Muscle layer of colon (tissue), 2 donors: ENCODE data around the gene AIMP1.

Experiments used
- H3K27ac ChIP-seq: one replicate; pipeline ENCODE4 v1.7.0; 2013; ENCODE audit warnings: low read depth, mild to moderate bottlenecking, low read length, moderate library complexity
- H3K27me3 ChIP-seq, 2 donors: one replicate each; pipeline ENCODE4 v1.7.0; 2013; ENCODE audit warnings: low read length in 2 of 2, mild to moderate bottlenecking in 2 of 2; ENCODE audit not compliant: insufficient read depth in 2 of 2, control insufficient read depth in 1 of 2
- H3K36me3 ChIP-seq: one replicate; pipeline ENCODE4 v1.7.0; 2013; ENCODE audit warnings: mild to moderate bottlenecking, low read length; ENCODE audit not compliant: insufficient read depth
- H3K4me1 ChIP-seq: one replicate; pipeline ENCODE4 v1.7.0; 2013; ENCODE audit warnings: mild to moderate bottlenecking, low read length; ENCODE audit not compliant: insufficient read depth
- H3K4me3 ChIP-seq, 2 donors: one replicate each; pipeline ENCODE4 v1.7.0; 2013; ENCODE audit warnings: low read length in 2 of 2, low read depth in 1 of 2, mild to moderate bottlenecking in 1 of 2, moderate library complexity in 1 of 2
- H3K9ac ChIP-seq: one replicate; pipeline ENCODE4 v1.7.0; 2013; ENCODE audit warnings: low read length
- H3K9me3 ChIP-seq: one replicate; pipeline ENCODE4 v1.7.0; 2013; ENCODE audit warnings: mild to moderate bottlenecking, low read length
- donor health status: abdominal sarcoma.
- donor health status: Adenocarcinoma of cecum.

Gene AIMP1

DNA sequence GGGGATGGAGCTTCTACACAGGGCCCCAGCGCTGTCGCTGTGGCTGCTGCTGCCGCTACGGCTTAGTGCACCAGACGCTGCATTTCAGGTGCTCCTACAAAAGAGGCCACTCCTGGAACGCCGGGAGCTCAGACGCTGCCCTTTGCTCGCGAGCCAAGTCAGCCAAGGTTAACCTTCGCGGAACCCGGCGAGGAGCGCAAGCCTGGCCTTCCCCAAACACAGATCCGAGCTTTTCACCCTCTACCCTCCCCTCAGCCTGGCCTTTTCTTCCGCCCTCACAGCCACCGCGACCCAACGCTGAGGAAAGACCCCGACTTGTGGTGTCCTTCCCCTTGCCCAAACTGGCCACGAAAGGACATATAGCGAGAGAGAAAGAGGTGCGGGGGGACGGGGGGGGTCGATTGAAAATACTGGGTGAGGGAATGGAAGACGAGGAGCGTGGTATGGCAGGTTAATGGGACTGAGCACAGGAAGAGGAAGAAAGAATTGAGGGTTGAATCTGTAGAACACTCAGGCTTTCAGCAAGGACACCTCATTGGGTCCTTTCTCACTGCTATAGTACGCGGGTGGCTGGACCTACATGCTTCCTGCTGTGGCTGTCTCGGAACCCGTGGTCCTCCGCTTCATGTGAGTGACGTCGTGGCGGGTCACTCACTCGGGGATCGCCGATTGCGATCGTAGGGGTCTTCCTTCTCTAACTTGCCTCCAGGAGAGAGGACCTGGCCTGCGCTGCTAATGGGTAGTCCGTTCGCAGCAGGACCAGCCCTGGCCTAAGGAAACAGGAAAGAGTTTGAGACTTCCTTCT lies at the start of gene AIMP1, which contains the start of gene TBCK:
AIMP1 (plus strand) TSS at position 583 of the 805 bp plus-strand sequence. CDS start 8,460 bp downstream, outside the sequence.
TBCK (minus strand) TSS at position 242 of the 805 bp plus-strand sequence. CDS start 7,249 bp downstream, outside the sequence.
- Histone ChIP-seq H3K9ac (peak within 1 kb of the TSS; percentile 97), H3K4me3 (peak within 1 kb of the TSS; percentile 61 to 94), H3K9me3 (no peaks in the 10 kb centered on the region), H3K36me3 (no peaks in the 10 kb centered on the region), H3K27ac (peak within 1 kb of the TSS; percentile 85), H3K4me1 (peaks cover 27% of the 10 kb centered on the region), H3K27me3 (no peaks in the 10 kb centered on the region)

DNA sequence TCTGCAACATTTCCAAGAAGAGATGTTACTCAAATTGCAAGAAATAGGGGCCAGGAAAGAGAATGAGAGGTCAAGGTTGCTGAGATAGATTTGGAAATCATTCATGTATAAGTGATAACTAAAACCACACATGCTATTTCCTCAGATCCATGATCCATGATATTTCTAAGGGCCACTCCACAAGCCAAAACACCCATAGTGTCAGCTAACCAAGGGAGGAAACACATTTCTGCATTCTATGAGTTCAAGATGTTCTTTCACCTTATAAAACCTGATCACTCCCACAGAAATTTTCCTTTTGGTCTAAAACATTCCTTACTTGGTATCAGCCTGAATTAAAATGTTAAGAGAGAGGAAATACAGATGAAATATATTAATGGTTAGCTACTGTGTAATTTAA lies 47.6 kb upstream of the AIMP1 start:
- no peak overlapping the region for H3K27ac ChIP-seq
- no peak overlapping the region for H3K9ac ChIP-seq
- no peak overlapping the region for H3K4me3 ChIP-seq
- H3K9me3 ChIP-seq, result no peaks in the 10 kb centered on the region
- H3K36me3 ChIP-seq, result no peaks in the 10 kb centered on the region
- H3K4me1 ChIP-seq, result peaks cover 4% of the 10 kb centered on the region
- H3K27me3 ChIP-seq, result no peaks in the 10 kb centered on the region

DNA sequence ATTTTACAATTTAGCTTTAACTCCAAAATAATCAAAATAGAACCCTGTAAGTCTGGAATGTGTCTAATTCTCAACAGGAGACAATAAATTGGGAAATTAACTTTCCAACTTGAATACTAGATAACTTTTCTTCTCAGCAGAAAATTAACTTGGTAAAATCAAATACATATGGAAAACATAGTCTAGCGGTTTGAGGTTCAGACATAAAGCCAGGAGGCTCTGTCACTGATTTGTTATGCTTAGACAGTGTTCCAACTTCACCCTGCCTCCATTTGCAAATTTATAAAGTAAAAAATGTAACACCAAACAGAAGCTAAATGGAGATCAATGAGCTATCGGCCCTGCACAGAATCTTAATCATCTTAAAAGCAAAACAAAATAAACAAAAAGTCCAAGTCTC lies 46.6 kb upstream of the AIMP1 start:
- Histone ChIP-seq H3K36me3 (no peaks in the 10 kb centered on the region), H3K27ac (no peak overlapping the region), H3K27me3 (no peaks in the 10 kb centered on the region), H3K4me1 (peaks cover 6% of the 10 kb centered on the region), H3K9me3 (no peaks in the 10 kb centered on the region), H3K9ac (no peak overlapping the region), H3K4me3 (no peak overlapping the region)

DNA sequence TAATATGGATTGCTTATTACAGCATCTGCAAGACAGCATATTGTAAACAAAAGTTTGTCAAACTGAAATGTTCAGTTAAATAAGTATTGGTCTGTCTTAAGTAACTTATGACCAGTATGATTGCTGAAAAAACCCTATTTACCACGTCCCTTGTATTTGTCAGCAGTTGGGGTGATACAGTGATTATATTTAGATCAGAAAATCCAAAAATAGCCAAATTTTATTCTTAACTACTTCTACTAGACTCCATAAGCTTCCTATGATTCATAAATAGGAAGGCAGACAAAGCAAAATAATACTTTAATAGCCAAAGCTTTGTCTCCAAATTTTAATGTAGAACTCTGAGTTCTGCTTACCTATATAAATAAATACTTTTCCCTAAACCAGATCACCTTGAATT lies 45.6 kb upstream of the AIMP1 start:
- no peak overlapping the region for H3K4me3 ChIP-seq
- no peak overlapping the region for H3K27ac ChIP-seq
- H3K27me3 ChIP-seq, result no peaks in the 10 kb centered on the region
- no peaks in the 10 kb centered on the region for H3K36me3 ChIP-seq
- H3K4me1 ChIP-seq, result peaks cover 6% of the 10 kb centered on the region
- H3K9me3 ChIP-seq, result no peaks in the 10 kb centered on the region
- H3K9ac ChIP-seq, result no peak overlapping the region

DNA sequence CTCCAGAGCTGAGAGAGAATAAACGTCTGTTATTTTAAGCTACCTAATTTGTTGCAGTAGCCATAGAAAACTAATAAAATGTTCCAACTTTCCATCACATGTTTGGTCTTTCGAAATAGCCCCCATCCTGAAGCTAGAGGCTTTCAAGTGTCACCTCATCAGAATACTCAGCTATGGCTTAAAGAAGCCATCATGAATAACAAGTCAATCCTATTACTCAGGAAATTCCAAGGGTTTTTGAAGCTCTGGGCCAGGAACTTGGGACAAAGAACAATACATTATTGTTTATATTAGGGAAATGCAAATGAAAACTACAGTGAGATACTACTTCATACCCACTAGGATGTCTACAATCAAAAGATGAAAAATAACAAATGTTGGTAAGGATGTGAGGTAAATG lies 42.5 kb upstream of the AIMP1 start:
- H3K4me1 ChIP-seq, result peaks cover 6% of the 10 kb centered on the region
- H3K9ac ChIP-seq, result no peak overlapping the region
- H3K9me3 ChIP-seq, result no peaks in the 10 kb centered on the region
- H3K4me3 ChIP-seq, result no peak overlapping the region
- no peaks in the 10 kb centered on the region for H3K36me3 ChIP-seq
- H3K27me3 ChIP-seq, result no peaks in the 10 kb centered on the region
- H3K27ac ChIP-seq, result no peak overlapping the region

DNA sequence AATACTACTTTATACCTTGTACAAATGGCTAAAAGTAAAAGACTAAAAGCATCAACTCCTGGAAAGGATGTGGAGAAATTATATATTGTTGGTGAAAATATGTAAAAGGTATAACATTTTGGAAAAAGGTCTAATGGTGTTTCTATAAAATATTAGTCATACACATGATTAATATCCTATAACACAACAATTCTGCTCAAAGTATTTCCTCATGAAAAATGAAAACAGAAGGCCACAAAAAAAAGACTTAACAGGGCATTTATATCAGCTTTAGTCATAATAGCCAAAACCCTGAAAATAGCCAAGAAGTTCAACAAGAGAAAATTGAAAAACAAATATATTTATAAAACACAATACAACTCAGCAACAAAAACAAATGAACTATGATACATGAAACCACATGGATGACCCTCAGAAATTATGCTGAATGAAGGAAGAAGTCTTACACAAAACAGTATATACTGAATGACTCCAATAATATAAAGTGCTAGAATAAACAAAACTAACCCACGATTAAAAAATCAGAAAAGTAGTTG lies 39.1 kb upstream of the AIMP1 start:
- Histone ChIP-seq H3K4me1 (peaks cover 6% of the 10 kb centered on the region), H3K9ac (no peak overlapping the region), H3K27me3 (no peaks in the 10 kb centered on the region), H3K36me3 (no peaks in the 10 kb centered on the region), H3K4me3 (no peak overlapping the region), H3K27ac (no peak overlapping the region), H3K9me3 (no peaks in the 10 kb centered on the region)

DNA sequence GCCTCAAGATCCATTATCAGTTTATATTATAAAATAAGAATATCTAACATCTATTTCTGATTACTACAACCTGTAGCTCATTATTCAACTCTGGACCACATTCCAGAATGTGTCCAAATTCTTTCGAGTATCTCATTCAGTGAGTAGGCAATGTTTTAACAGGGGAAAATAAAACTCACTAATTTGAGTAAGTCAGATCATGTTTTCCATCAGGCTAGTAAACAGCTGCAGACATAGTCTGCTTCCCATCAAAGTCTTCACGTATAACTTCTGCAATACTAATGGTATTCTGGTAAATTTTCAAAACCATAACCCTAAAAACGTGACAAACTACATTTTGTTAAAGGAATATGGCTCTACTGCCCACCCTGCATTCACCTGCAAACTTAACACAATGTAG lies 32.1 kb upstream of the AIMP1 start:
- no peak overlapping the region for H3K27ac ChIP-seq
- H3K4me3 ChIP-seq, result no peak overlapping the region
- H3K36me3 ChIP-seq, result no peaks in the 10 kb centered on the region
- no peak overlapping the region for H3K9ac ChIP-seq
- H3K27me3 ChIP-seq, result no peaks in the 10 kb centered on the region
- H3K4me1 ChIP-seq, result no peaks in the 10 kb centered on the region
- no peaks in the 10 kb centered on the region for H3K9me3 ChIP-seq

DNA sequence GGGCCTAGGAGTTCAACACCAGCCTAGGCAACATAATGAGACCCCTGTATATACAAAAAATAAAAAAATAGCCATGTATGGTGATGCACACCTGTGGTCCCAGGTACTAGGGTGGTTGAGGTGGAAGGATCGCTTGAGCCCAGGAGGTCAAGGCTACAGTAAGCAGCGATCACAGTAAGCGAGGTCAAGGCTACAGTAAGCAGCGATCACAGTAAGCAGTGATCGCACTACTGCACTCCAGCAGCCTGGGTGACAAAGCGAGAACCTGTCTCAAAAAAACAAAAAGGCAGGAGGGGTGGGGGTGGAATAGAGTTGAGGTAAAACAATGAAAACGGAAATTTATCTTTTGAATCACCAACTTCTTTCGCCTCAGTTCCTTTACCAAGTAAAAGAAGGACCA lies 29.7 kb upstream of the AIMP1 start:
- H3K36me3 ChIP-seq, result no peaks in the 10 kb centered on the region
- no peak overlapping the region for H3K27ac ChIP-seq
- H3K4me1 ChIP-seq, result no peaks in the 10 kb centered on the region
- H3K9ac ChIP-seq, result no peak overlapping the region
- no peaks in the 10 kb centered on the region for H3K27me3 ChIP-seq
- no peaks in the 10 kb centered on the region for H3K9me3 ChIP-seq
- no peak overlapping the region for H3K4me3 ChIP-seq

DNA sequence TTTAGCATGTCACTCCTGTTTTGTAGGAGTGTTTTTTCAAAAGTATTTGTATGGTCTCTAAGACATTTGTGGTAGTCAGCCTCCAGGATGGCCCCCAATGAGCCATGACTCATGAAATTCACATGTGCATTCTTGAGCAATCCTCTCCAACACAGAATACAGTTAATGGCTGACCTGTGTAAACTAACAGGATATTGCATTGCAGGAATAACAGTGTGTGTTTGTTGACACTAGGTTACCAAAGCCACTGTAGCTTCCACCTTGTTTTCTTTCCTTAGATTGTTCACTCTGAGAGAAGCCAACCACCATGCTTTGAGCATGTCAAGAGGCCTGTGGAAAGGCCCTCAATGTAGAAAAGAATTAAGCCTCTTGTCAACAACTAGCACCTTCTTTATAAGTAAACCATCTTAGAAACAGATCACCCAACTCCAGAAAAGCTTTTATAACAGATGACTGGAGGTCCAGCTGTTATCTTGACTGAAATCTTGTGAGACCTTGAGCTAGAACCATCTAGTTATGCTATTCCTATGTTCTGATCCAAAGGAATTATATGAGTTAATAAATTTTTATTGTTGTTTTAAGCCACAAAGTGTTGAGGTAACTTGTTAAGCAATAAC lies 28.9 kb upstream of the AIMP1 start:
- H3K4me1 ChIP-seq, result no peaks in the 10 kb centered on the region
- H3K9me3 ChIP-seq, result no peaks in the 10 kb centered on the region
- no peak overlapping the region for H3K27ac ChIP-seq
- no peak overlapping the region for H3K9ac ChIP-seq
- H3K36me3 ChIP-seq, result no peaks in the 10 kb centered on the region
- H3K27me3 ChIP-seq, result no peaks in the 10 kb centered on the region
- no peak overlapping the region for H3K4me3 ChIP-seq

DNA sequence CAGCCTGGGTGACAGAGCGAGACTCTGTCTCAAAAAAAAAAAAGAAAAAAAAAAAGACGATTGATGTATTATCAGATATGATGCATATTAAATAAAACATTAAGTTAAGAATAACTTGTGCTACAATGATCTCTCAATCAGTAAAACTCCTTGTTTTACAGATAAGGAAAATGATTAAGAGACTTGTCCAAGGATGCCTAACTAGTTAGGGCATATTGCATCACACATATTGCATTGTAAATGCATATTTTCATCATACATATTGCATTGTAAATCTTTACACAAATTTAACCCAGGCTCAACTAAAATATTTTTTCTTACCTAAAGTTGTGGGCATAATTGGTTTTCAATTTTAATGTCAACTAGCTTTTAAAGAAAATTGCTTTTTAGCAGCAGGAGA lies 26.6 kb upstream of the AIMP1 start:
- no peak overlapping the region for H3K9ac ChIP-seq
- H3K36me3 ChIP-seq, result no peaks in the 10 kb centered on the region
- H3K9me3 ChIP-seq, result no peaks in the 10 kb centered on the region
- no peak overlapping the region for H3K4me3 ChIP-seq
- H3K4me1 ChIP-seq, result no peaks in the 10 kb centered on the region
- no peaks in the 10 kb centered on the region for H3K27me3 ChIP-seq
- H3K27ac ChIP-seq, result no peak overlapping the region

DNA sequence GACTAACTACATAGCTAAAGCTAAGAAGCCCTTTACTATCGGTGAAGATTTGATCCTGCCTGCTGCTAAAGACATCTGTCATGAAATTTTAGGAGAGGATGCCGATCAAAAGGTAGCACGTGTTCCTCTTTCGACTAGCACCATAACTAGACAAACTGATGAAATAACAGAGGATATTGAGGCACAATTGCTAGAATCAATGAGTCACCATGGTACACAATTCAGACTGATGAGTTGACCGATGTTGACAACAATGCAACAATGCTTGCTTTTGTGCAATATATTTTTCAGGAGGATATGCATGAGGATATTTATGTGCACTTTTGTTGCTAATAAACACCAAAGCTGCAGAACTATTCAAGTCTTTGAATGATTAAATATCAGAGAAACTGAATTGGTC lies 24.7 kb upstream of the AIMP1 start:
- Histone ChIP-seq H3K9ac (no peak overlapping the region), H3K27me3 (no peaks in the 10 kb centered on the region), H3K9me3 (no peaks in the 10 kb centered on the region), H3K36me3 (peaks cover 5% of the 10 kb centered on the region), H3K4me1 (no peaks in the 10 kb centered on the region), H3K4me3 (no peak overlapping the region), H3K27ac (no peak overlapping the region)
